CD4-positive, alpha-beta T cell (primary cell): ENCODE data around the gene ZNF22. TPM values are rescaled to one million over a fixed set of nuclear protein-coding genes. Genes with fewer than 3 reads are reported as not detected.

Experiments
- ATAC-seq: fragments of 200-7000 bp; cut with Tn5 transposase; one replicate; pipeline ENCODE4 v1.10.0; 2022; ENCODE audit warnings: mild to moderate bottlenecking; ENCODE audit not compliant: poor library complexity
- CTCF ChIA-PET: fragments of 350-600 bp; sonication (Branson Sonifier 250); formaldehyde crosslinking; loops from one replicate; lab custom pipeline; 2021; ENCODE audit warnings: antibody characterized with exemption, inconsistent platforms; lab: Charles Lee
- POLR2A ChIA-PET: fragments of 350-600 bp; sonication (Branson Sonifier 250); formaldehyde crosslinking; loops from one replicate; lab custom pipeline; 2021; ENCODE audit warnings: antibody characterized with exemption, inconsistent platforms; lab: Charles Lee
- DNase-seq, 14 experiments: peaks; one replicate each; pipeline ENCODE4 v3.0.0-alpha.2; 2013 to 2020; ENCODE audit warnings: mixed read lengths in 2 of 14
- H3K27ac ChIP-seq, 2 donors: one replicate each; pipeline versions ENCODE4 v1.5.1 to v1.7.0; 2013; ENCODE audit warnings: low read length in 2 of 2, low read depth in 1 of 2, mild to moderate bottlenecking in 1 of 2
- H3K27me3 ChIP-seq, 2 experiments: 1 replicate in 1 of 2; 2 replicates in 1 of 2; pipeline versions ENCODE4 v1.6.1 to v1.7.0; 2013; ENCODE audit warnings: low read length in 2 of 2, control low read depth in 1 of 2, mild to moderate bottlenecking in 1 of 2, moderate library complexity in 1 of 2; ENCODE audit not compliant: insufficient read depth in 2 of 2, control insufficient read depth in 1 of 2
- H3K36me3 ChIP-seq: one replicate; pipeline ENCODE4 v1.6.1; 2013; ENCODE audit warnings: low read length, control low read depth; ENCODE audit not compliant: insufficient read depth
- H3K4me1 ChIP-seq: one replicate; pipeline ENCODE4 v1.6.1; 2013; ENCODE audit warnings: low read length, control low read depth; ENCODE audit not compliant: insufficient read depth
- H3K4me3 ChIP-seq: one replicate; pipeline ENCODE4 v1.5.1; 2013; ENCODE audit warnings: mild to moderate bottlenecking, low read length, moderate library complexity
- H3K9me3 ChIP-seq, 2 experiments: 1 replicate in 1 of 2; 2 replicates in 1 of 2; pipeline versions ENCODE4 v1.6.1 to v1.7.0; 2013; ENCODE audit warnings: low read length in 2 of 2, mild to moderate bottlenecking in 2 of 2, control low read depth in 1 of 2, moderate library complexity in 1 of 2; ENCODE audit not compliant: control insufficient read depth in 1 of 2, insufficient read depth in 1 of 2
- H3K27ac Mint-ChIP-seq: one replicate; pipeline ENCODE4 v1.8.0; 2020; ENCODE audit warnings: mixed read lengths
- H3K27me3 Mint-ChIP-seq: one replicate; pipeline ENCODE4 v1.8.0; 2021; ENCODE audit warnings: mixed read lengths
- H3K36me3 Mint-ChIP-seq: one replicate; pipeline ENCODE4 v1.8.0; 2021; ENCODE audit warnings: low read depth, mixed read lengths
- H3K4me1 Mint-ChIP-seq: one replicate; pipeline ENCODE4 v1.8.0; 2021; ENCODE audit warnings: low read depth, mixed read lengths
- H3K4me3 Mint-ChIP-seq: one replicate; pipeline ENCODE4 v1.8.0; 2020; ENCODE audit warnings: mild to moderate bottlenecking, mixed read lengths
- H3K9me3 Mint-ChIP-seq: one replicate; pipeline ENCODE4 v1.8.0; 2020; ENCODE audit warnings: mixed read lengths
- intact Hi-C, 2 experiments: fragments of 100-400 bp; cut with DNase I in 1 of 2; cut with micrococcal nuclease in 1 of 2; formaldehyde crosslinking; loops; one replicate each; pipeline versions ENCODE4 v1.15.1 to v1.9.0; 2023 to 2025; cut with DNase I, micrococcal nuclease
- total RNA-seq, 174 experiments: library from RNA in 2 of 174; stranded (reverse) in 2 of 174; gene quantifications; one replicate each; pipeline ENCODE4 v1.2.3 and lab custom pipeline; 2021 to 2026
- TF ChIP-seq, protein P1 (sequence below): fragments of 200-600 bp; IDR thresholded peaks from one replicate; pipeline ENCODE4 v1.8.0; 2022; ENCODE audit warnings: antibody characterized with exemption, mild to moderate bottlenecking

The ZNF22 gene
- total RNA-seq, 2 experiments from 2014 or later: 14.1 to 15.3 TPM

DNA sequence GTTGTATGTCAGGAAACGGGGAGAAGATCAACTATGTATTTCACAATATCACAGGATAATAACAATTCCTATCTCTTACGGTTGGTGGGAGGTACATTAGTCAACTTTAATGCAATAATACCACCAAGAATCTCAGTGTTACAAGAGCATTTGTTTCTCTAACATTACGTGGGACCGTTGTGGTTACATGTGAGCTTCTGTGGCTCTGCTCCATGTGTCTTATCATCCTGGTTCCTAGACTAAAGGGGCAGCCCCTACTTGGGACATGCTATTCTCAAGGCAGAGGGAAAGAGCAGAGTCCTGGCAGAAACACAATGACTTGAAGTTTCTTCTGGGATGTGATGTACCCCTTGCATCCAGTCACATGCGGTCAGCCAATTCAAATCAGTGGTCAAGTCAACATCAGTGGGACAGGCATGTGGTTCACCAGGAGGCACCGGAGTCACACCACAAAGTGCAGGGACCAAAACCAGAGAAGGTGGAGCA is 2.5 kb upstream of the ZNF22 start:
- Mint-ChIP-seq H3K27me3 (no peaks in the 10 kb centered on the region), H3K27ac (no peak overlapping the region), H3K4me3 (no peak overlapping the region), H3K9me3 (no peaks in the 10 kb centered on the region), H3K4me1 (peaks cover 42% of the 10 kb centered on the region), H3K36me3 (peaks cover 19% of the 10 kb centered on the region)
- H3K27me3 ChIP-seq: no peaks in the 10 kb centered on the region
- H3K9me3 ChIP-seq: peaks cover 1 to 3% of the 10 kb centered on the region in 2 experiments
- CTCF ChIA-PET: no interaction called here
- H3K4me3 ChIP-seq: no peak overlapping the region
- intact Hi-C loops: no loop called here
- H3K4me1 ChIP-seq: peaks cover 31% of the 10 kb centered on the region
- no peaks in the 10 kb centered on the region for H3K36me3 ChIP-seq
- TF ChIP-seq, protein P1, sequence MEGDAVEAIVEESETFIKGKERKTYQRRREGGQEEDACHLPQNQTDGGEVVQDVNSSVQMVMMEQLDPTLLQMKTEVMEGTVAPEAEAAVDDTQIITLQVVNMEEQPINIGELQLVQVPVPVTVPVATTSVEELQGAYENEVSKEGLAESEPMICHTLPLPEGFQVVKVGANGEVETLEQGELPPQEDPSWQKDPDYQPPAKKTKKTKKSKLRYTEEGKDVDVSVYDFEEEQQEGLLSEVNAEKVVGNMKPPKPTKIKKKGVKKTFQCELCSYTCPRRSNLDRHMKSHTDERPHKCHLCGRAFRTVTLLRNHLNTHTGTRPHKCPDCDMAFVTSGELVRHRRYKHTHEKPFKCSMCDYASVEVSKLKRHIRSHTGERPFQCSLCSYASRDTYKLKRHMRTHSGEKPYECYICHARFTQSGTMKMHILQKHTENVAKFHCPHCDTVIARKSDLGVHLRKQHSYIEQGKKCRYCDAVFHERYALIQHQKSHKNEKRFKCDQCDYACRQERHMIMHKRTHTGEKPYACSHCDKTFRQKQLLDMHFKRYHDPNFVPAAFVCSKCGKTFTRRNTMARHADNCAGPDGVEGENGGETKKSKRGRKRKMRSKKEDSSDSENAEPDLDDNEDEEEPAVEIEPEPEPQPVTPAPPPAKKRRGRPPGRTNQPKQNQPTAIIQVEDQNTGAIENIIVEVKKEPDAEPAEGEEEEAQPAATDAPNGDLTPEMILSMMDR: no peak
- no peak overlapping the region for H3K27ac ChIP-seq
- no peak for ATAC-seq
- POLR2A ChIA-PET: no interaction called here
- DNase-seq: no peak

DNA sequence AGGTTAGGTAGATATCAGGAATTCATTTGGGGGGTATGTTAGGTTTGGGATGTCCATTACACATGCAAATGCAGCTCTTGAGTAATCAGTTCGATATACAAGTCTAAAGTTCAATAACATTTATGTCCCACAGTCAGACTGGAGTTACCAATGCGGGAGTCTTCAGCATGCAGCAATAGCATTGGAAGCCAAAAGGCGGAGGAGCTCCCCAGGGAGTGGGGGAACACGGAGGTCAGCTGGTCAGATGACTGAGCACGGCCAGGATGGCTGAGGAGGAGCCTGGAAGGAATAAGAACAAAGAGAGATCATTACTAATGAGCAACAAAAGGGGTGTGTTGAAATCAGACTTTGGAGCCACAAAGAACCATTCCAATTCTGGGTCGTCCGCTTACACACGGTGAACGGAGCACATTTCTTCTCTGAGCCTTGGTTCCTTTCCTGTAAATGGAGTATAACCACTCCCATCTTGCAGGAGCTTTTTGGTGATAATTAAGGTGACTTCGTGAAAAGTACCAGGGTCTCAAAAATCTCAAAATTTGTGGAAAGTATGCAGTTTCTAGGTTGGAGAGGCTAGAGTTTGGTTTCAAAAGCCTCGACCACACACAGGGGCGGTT is 478 bp upstream of the ZNF22 start:
- peaks cover 43% of the 10 kb centered on the region for H3K4me1 Mint-ChIP-seq
- H3K27ac ChIP-seq: no peak overlapping the region
- H3K4me3 Mint-ChIP-seq: peak overlapping the region; percentile 89
- peaks cover 2% of the 10 kb centered on the region for H3K9me3 Mint-ChIP-seq
- peaks cover 39% of the 10 kb centered on the region for H3K36me3 Mint-ChIP-seq
- peaks cover 16% of the 10 kb centered on the region for H3K36me3 ChIP-seq
- ATAC-seq: no peak
- H3K4me1 ChIP-seq: peaks cover 25% of the 10 kb centered on the region
- H3K27me3 Mint-ChIP-seq: no peaks in the 10 kb centered on the region
- peak overlapping the region; percentile 51 for H3K4me3 ChIP-seq
- intact Hi-C loops: loop anchor here in 1 of 2 experiments (1.0 to 10.0 kb wide), 2 partner anchors 41 to 235 kb away; partner anchors contain the start of gene RASSF4
- TF ChIP-seq, protein P1: no peak
- no peaks in the 10 kb centered on the region for H3K27me3 ChIP-seq
- POLR2A ChIA-PET: interaction anchor here (0.7 to 0.8 kb wide), 2 partner anchors 8 to 22 kb away, joined by 3 to 4 read pairs; partner anchors contain the start of gene DEPP1
- peaks cover 3 to 19% of the 10 kb centered on the region in 2 experiments for H3K9me3 ChIP-seq
- CTCF ChIA-PET: interaction anchor here (1.1 kb wide), 1 partner anchor 26 kb away, joined by 3 read pairs; no protein-coding TSS in a partner anchor
- no peak for DNase-seq
- peak overlapping the region; percentile 91 for H3K27ac Mint-ChIP-seq

DNA sequence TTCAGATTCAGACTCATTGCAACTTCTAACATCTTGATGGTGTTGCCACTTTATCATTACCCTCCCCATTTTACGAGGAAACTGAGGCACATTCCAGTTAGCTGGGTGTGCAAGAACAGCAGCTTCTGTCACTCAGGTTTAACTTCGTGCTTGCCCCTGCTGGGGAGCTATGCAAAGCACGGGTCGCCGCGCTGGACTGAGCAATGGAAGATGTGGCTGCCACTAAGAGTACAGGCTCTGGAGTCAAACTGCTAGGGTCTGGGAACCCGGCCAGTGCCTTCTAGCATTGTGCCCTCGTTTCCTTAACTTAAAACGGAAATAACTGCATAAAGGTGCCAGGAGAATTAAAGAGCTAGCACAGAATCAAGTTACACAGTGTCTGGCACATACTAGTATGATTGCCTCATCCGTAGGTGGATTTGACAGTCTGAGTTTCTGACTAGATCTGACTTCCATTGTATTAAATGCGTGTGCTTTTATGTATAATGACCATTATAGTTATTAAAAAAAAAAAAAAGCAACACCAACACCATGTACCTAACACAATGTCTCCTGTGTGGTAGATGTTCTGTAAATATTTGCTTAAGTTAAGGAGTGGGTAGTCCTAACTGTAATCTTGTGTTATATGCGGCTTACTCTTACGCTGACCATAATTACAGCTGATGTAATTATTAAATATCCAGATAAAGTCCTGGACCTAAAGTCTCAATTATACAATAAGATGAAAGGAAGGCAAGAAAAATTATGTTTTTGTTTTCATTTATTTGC is 842 bp downstream of the ZNF22 start:
- intact Hi-C loops: loop anchor here in 1 of 2 experiments (10.0 kb wide), 1 partner anchor 233 kb away; no protein-coding TSS in a partner anchor
- TF ChIP-seq, protein P1: peak; percentile 8

More for the DNA sequence above, 842 bp downstream of the ZNF22 start:
- Mint-ChIP-seq H3K9me3 (peaks cover 2% of the 10 kb centered on the region), H3K27me3 (no peaks in the 10 kb centered on the region), H3K4me1 (peaks cover 32% of the 10 kb centered on the region), H3K36me3 (peaks cover 50% of the 10 kb centered on the region), H3K27ac (peak overlapping the region; percentile 91), H3K4me3 (peak overlapping the region; percentile 90)
- H3K4me3 ChIP-seq: peak overlapping the region; percentile 73
- ATAC-seq (peak; percentile 65), DNase-seq (peak in 13 of 14 experiments; percentile 20 to 67 (median 36))
- peak overlapping the region in 1 of 2 donors; percentile 33 for H3K27ac ChIP-seq
- ChIA-PET CTCF (no interaction called here), POLR2A (interaction anchor here (1.0 to 1.2 kb wide), 3 partner anchors 33 to 123 kb away, joined by 3 to 6 read pairs (median 4); partner anchors contain the start of gene RASSF4)
- H3K4me1 ChIP-seq: peaks cover 13% of the 10 kb centered on the region
- peaks cover 19% of the 10 kb centered on the region for H3K36me3 ChIP-seq
- peaks cover 3 to 19% of the 10 kb centered on the region in 2 experiments for H3K9me3 ChIP-seq
- no peaks in the 10 kb centered on the region for H3K27me3 ChIP-seq
